K562 (cell line): ENCODE measurements around the gene PPM1H. TPM values are rescaled to one million over a fixed set of nuclear protein-coding genes. Genes with fewer than 3 reads are reported as not detected.

Experiments used
- ATAC-seq: fragments of 200-7000 bp; cut with Tn5 transposase; 3 replicates; pipeline ENCODE4 v1.9.1; 2020; ENCODE audit warnings: moderate library complexity
- BruUV-seq: library from RNA; stranded (reverse); fragments of 400-500 nt; replicated peaks from 2 replicates; lab custom pipeline; 2021; lab: Mats Ljungman, UMichigan
- CTCF ChIA-PET: fragments of 300-600 bp; formaldehyde crosslinking; extraction: SDS; loops from one replicate; lab custom pipeline; 2021; ENCODE audit warnings: low intra/inter-chr PET ratio; lab: Yijun Ruan, JAX
- POLR2A ChIA-PET: fragments of 300-600, 350-650 bp; sonication (Branson Sonifier 250); formaldehyde crosslinking; extraction: SDS; loops from one replicate; lab custom pipeline; 2021; ENCODE audit warnings: antibody characterized with exemption, inconsistent platforms; lab: Yijun Ruan, JAX
- DNase-seq, 4 experiments: peaks; one replicate each; pipeline versions ENCODE4 v3.0.0 to v3.0.0-alpha.2; 2011 to 2018; ENCODE audit warnings: low spot score in 3 of 4, mixed read lengths in 3 of 4; ENCODE audit errors: extremely low read depth in 1 of 4
- FAIRE-seq: peaks from 2 replicates; lab custom pipeline; 2011; peaks lifted over from hg19 to GRCh38; lab: Jason Lieb, UNC
- H2AFZ ChIP-seq: 2 replicates; pipeline ENCODE4 v1.6.0; 2011; ENCODE audit warnings: low read depth, low read length, control low read depth, inconsistent platforms
- H3K27ac ChIP-seq: fragments of 200-600 bp; 3 replicates; pipeline ENCODE4 v1.8.0; 2011; ENCODE audit warnings: low read depth, mild to moderate bottlenecking, control low read depth, inconsistent platforms, low read length, moderate library complexity, mixed read lengths; ENCODE audit errors: extremely low read depth
- H3K27me3 ChIP-seq, 2 experiments: fragments of 300-600 bp in 1 of 2; 2 replicates in 1 of 2; 3 replicates in 1 of 2; pipeline versions ENCODE4 v1.6.0 to v1.8.0; 2011; ENCODE audit warnings: inconsistent platforms in 2 of 2, low read length in 2 of 2, mild to moderate bottlenecking in 1 of 2, mixed read lengths in 1 of 2, moderate library complexity in 1 of 2; ENCODE audit not compliant: control insufficient read depth in 2 of 2, insufficient read depth in 2 of 2
- H3K36me3 ChIP-seq: fragments of 300-600 bp; 3 replicates; pipeline ENCODE4 v1.8.0; 2011; ENCODE audit warnings: mild to moderate bottlenecking, low read length, inconsistent platforms; ENCODE audit not compliant: control insufficient read depth, insufficient read depth
- H3K4me1 ChIP-seq, 2 experiments: fragments of 200-600 bp in 1 of 2; replicated peaks in 1 of 2; 2 replicates in 1 of 2; 3 replicates in 1 of 2; pipeline versions ENCODE4 v1.5.1 to v1.8.0; 2011; ENCODE audit warnings: inconsistent platforms in 2 of 2, low read length in 2 of 2, mild to moderate bottlenecking in 1 of 2, mixed read lengths in 1 of 2, moderate library complexity in 1 of 2; ENCODE audit not compliant: control insufficient read depth in 2 of 2, insufficient read depth in 2 of 2
- H3K4me2 ChIP-seq: 2 replicates; pipeline ENCODE4 v1.6.1; 2011; ENCODE audit warnings: low read length, control low read depth, inconsistent platforms, mixed read lengths; ENCODE audit not compliant: insufficient read depth
- H3K4me3 ChIP-seq: fragments of 200-600 bp; sonication (generic), shearing (Covaris generic); 2 replicates; pipeline ENCODE4 v1.5.1; 2016; ENCODE audit warnings: control low read depth, inconsistent platforms
- H3K79me2 ChIP-seq: fragments of 200-600 bp; 3 replicates; pipeline ENCODE4 v1.8.0; 2011; ENCODE audit warnings: low read length, inconsistent platforms; ENCODE audit not compliant: control insufficient read depth, insufficient read depth
- H3K9ac ChIP-seq, 2 experiments: 2 replicates each; pipeline versions ENCODE4 v1.6.0 to v1.6.1; 2011; ENCODE audit warnings: low read depth in 2 of 2, low read length in 2 of 2, control low read depth in 1 of 2, inconsistent platforms in 1 of 2, mild to moderate bottlenecking in 1 of 2, mixed read lengths in 1 of 2; ENCODE audit not compliant: insufficient read depth in 1 of 2
- H3K9me1 ChIP-seq: one replicate; pipeline ENCODE4 v1.6.0; 2011; ENCODE audit warnings: inconsistent platforms, mild to moderate bottlenecking, low read length, moderate library complexity; ENCODE audit not compliant: control insufficient read depth, insufficient read depth
- H3K9me3 ChIP-seq: replicated peaks from 2 replicates; pipeline ENCODE4 v1.5.1; 2011; ENCODE audit warnings: low read depth, low read length, inconsistent platforms; ENCODE audit not compliant: control insufficient read depth, insufficient read depth
- H4K20me1 ChIP-seq: replicated peaks from 2 replicates; pipeline ENCODE4 v1.6.1; 2011; ENCODE audit warnings: low read length, inconsistent platforms, mixed read lengths; ENCODE audit not compliant: control insufficient read depth, insufficient read depth
- BCOR ChIP-seq: fragments of 450-650 bp; IDR thresholded peaks from 2 replicates; pipeline ENCODE4 v1.6.1; 2016
- RBM25 ChIP-seq: fragments of 200-400 bp; formaldehyde crosslinking; IDR thresholded peaks from 2 replicates; pipeline ENCODE4 v1.6.1; 2018; ENCODE audit warnings: low read length, low read depth, moderate library complexity; ENCODE audit not compliant: severe bottlenecking
- ZFP1 ChIP-seq: fragments of 450-650 bp; formaldehyde crosslinking; IDR thresholded peaks from 2 replicates; pipeline ENCODE4 v1.4.0; 2020; ENCODE audit warnings: mild to moderate bottlenecking, mixed read lengths
- WGBS: fragments of 100-300 bp; shearing (Covaris generic); methylation state at CpG from one replicate; pipeline ENCODE4 v1.1.6; 2016; ENCODE audit warnings: low coverage, mixed read lengths; ENCODE audit not compliant: insufficient coverage; ENCODE audit errors: missing lambda C conversion rate; 5-methylcytosine and 5-hydroxymethylcytosine counted together
- in situ Hi-C: fragments of 300-500 bp; cut with MboI; formaldehyde crosslinking; loops from 4 replicates; pipeline ENCODE4 v1.15.0; 2018; ENCODE audit warnings: inconsistent platforms, mixed read lengths
- intact Hi-C: fragments of 100-400 bp; cut with micrococcal nuclease; formaldehyde crosslinking; loops from 2 replicates; pipeline ENCODE4 v1.14.2; 2022
- polyA plus RNA-seq, 8 experiments: library from polyadenylated mRNA; depleted of rRNA in 4 of 8; stranded (reverse) in 5 of 8; unstranded in 3 of 8; fragments of >200 nt; fragmentation: Nextera tagmentation in 2 of 8; fragmentation: Illumina TruSeq in 1 of 8; extraction: Ambion mirVana in 2 of 8; extraction: Trizol in 1 of 8; gene quantifications; 2 replicates each; pipeline versions ENCODE4 v1.2.1 to v1.2.3, GENCODE V29; 2011 to 2014; ENCODE audit warnings: inconsistent platforms in 1 of 8, missing spikeins in 1 of 8
- total RNA-seq, 7 experiments: library from RNA; depleted of rRNA in 6 of 7; stranded (reverse); fragments of >200 nt in 6 of 7; fragmentation: Illumina TruSeq in 2 of 7; extraction: Trizol in 2 of 7; gene quantifications; 2 replicates each; pipeline versions ENCODE4 v1.2.1 to v1.2.3, GENCODE V29; 2011 to 2021; ENCODE audit warnings: low replicate concordance in 1 of 7
- TF ChIP-seq, protein P1 (sequence below): sonication (generic); formaldehyde crosslinking; IDR thresholded peaks from 2 replicates; pipeline ENCODE4 v1.8.0; 2022; ENCODE audit warnings: mild to moderate bottlenecking, missing genetic modification reagents
- TF ChIP-seq, protein P2 (sequence below), 3 experiments: fragments of 200-800 bp in 1 of 3; sonication (Bioruptor generic) in 1 of 3; sonication (generic) in 1 of 3; formaldehyde crosslinking in 1 of 3; IDR thresholded peaks; 2 replicates each; pipeline versions ENCODE4 v1.6.1 to v1.8.0; 2016 to 2022; ENCODE audit warnings: mild to moderate bottlenecking in 2 of 3, missing compliant biosample characterization in 2 of 3, missing genetic modification characterization in 2 of 3, missing genetic modification reagents in 1 of 3

The PPM1H gene
- total and polyA plus RNA-seq, 9 of the 15 experiments (the other 6 are each of a cell fraction or from before 2014, with no cell fraction given) = 5.3 to 29.3 (median 11.3) TPM

DNA sequence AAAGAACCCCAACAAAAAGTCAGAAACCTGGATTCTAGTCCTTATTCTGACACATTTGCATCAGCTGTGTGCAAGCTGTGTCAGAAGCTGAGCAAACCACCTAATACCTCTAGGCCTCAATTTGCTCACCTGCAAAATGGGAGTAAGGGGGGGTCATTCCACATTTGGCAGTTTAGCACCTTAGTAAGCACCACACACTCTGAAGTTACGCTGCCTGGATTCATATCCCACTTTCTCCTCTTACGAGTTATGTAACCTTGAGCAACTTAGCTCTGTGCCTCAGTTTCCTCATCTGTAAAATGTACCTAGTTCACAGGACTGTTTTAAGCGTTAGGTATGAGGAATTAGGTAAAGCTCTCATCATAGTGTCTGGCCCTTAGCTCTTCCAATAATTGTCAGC, 218.9 kb downstream of the PPM1H start:
- no peak overlapping the region for H3K4me2 ChIP-seq
- peaks cover 10% of the 10 kb centered on the region; the same call in 1 of the 3 replicates for H3K36me3 ChIP-seq
- no peaks in the 10 kb centered on the region; a peak in 1 of 5 replicates for H3K4me1 ChIP-seq
- no peak overlapping the region for H3K9ac ChIP-seq
- ATAC-seq (no peak), FAIRE-seq (no peak), DNase-seq (no peak)
- no peak overlapping the region for H3K4me3 ChIP-seq
- no peaks in the 10 kb centered on the region for H3K79me2 ChIP-seq
- ChIA-PET CTCF (no interaction called here), POLR2A (no interaction called here)
- TF ChIP-seq, protein P1, sequence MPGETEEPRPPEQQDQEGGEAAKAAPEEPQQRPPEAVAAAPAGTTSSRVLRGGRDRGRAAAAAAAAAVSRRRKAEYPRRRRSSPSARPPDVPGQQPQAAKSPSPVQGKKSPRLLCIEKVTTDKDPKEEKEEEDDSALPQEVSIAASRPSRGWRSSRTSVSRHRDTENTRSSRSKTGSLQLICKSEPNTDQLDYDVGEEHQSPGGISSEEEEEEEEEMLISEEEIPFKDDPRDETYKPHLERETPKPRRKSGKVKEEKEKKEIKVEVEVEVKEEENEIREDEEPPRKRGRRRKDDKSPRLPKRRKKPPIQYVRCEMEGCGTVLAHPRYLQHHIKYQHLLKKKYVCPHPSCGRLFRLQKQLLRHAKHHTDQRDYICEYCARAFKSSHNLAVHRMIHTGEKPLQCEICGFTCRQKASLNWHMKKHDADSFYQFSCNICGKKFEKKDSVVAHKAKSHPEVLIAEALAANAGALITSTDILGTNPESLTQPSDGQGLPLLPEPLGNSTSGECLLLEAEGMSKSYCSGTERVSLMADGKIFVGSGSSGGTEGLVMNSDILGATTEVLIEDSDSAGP (CRISPR knock-in tag) = no peak
- TF ChIP-seq BCOR = peak; percentile 59; the same call in 1 of the 2 replicates
- no peak for TF ChIP-seq ZFP1 (CRISPR knock-in tag)
- peak; percentile 82 for TF ChIP-seq RBM25
- TF ChIP-seq, protein P2, sequence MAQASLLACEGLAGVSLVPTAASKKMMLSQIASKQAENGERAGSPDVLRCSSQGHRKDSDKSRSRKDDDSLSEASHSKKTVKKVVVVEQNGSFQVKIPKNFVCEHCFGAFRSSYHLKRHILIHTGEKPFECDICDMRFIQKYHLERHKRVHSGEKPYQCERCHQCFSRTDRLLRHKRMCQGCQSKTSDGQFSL (CRISPR knock-in tag; IDR thresholded peaks at IDR 0.05) = 0 out of 2 replicates have a peak, but pooled peaks have one; percentile 35
- TF ChIP-seq, protein P2 (tag; IDR thresholded peaks at IDR 0.05) = no peak; a peak in 1 of 4 replicates
- WGBS = 62% methylated on average over 3 of the region's 3 CpGs
- intact Hi-C loops = no loop called here
- no peaks in the 10 kb centered on the region for H3K9me3 ChIP-seq
- H2AFZ ChIP-seq = no peak overlapping the region
- in situ Hi-C loops = no loop called here
- no peaks in the 10 kb centered on the region for H3K9me1 ChIP-seq
- H4K20me1 ChIP-seq = no peaks in the 10 kb centered on the region
- no peak overlapping the region for H3K27ac ChIP-seq
- no TSS peak for BruUV-seq
- H3K27me3 ChIP-seq = no peaks in the 10 kb centered on the region; a peak in 1 of 5 replicates
